ENCODE data around the gene KRT72.

GRCh38 chr12:52645982-52646381 lies 44.7 kb upstream of the KRT72 start:
- TF ChIP-seq, protein P1, sequence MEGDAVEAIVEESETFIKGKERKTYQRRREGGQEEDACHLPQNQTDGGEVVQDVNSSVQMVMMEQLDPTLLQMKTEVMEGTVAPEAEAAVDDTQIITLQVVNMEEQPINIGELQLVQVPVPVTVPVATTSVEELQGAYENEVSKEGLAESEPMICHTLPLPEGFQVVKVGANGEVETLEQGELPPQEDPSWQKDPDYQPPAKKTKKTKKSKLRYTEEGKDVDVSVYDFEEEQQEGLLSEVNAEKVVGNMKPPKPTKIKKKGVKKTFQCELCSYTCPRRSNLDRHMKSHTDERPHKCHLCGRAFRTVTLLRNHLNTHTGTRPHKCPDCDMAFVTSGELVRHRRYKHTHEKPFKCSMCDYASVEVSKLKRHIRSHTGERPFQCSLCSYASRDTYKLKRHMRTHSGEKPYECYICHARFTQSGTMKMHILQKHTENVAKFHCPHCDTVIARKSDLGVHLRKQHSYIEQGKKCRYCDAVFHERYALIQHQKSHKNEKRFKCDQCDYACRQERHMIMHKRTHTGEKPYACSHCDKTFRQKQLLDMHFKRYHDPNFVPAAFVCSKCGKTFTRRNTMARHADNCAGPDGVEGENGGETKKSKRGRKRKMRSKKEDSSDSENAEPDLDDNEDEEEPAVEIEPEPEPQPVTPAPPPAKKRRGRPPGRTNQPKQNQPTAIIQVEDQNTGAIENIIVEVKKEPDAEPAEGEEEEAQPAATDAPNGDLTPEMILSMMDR (IDR thresholded peaks at IDR 0.05; ENCODE audit: poor library complexity), result no peak
- TF ChIP-seq EZH2phosphoT487 (IDR thresholded peaks at IDR 0.05; ENCODE audit: low read depth, severe bottlenecking, unreplicated experiment), result no peak

Data from hepatocyte (in vitro differentiated cells).